Natural killer cell (primary cell): Measurements from ENCODE around the gene SRCIN1. TPM values are rescaled to one million over a fixed set of nuclear protein-coding genes. Genes with fewer than 3 reads are reported as not detected.
"Not testable (repeated sequence)": the region's sequence is repeated elsewhere in the genome, so short reads cannot be mapped to it uniquely, and the experiment has no call there.

Source experiments
- ATAC-seq, 3 donors: fragments of 150-1000 bp in 2 of 3; fragments of 200-7000 bp in 1 of 3; cut with Tn5 transposase; 1 replicate in 1 of 3; 2 replicates in 2 of 3; pipeline ENCODE4 v1.10.0; 2021; ENCODE audit warnings: mild to moderate bottlenecking in 2 of 3, moderate library complexity in 2 of 3
- DNase-seq, 2 donors: peaks; one replicate each; pipeline versions ENCODE4 v3.0.0 to v3.0.0-alpha.2; 2013 to 2021; ENCODE audit warnings: mixed read lengths in 1 of 2
- H3K27ac ChIP-seq: one replicate; pipeline ENCODE4 v1.5.1; 2013; ENCODE audit warnings: mild to moderate bottlenecking, low read length
- H3K27me3 ChIP-seq: one replicate; pipeline ENCODE4 v1.6.1; 2013; ENCODE audit warnings: low read length; ENCODE audit not compliant: control insufficient read depth, insufficient read depth
- H3K36me3 ChIP-seq: one replicate; pipeline ENCODE4 v1.6.1; 2013; ENCODE audit warnings: low read length; ENCODE audit not compliant: control insufficient read depth, insufficient read depth
- H3K4me1 ChIP-seq: one replicate; pipeline ENCODE4 v1.6.1; 2013; ENCODE audit warnings: low read length; ENCODE audit not compliant: control insufficient read depth, insufficient read depth
- H3K4me3 ChIP-seq: one replicate; pipeline ENCODE4 v1.5.1; 2013; ENCODE audit warnings: low read length
- H3K9me3 ChIP-seq: one replicate; pipeline ENCODE4 v1.6.1; 2013; ENCODE audit warnings: low read length; ENCODE audit not compliant: control insufficient read depth, insufficient read depth
- H3K27ac Mint-ChIP-seq, 2 donors: one replicate each; pipeline ENCODE4 v1.8.0; 2022; ENCODE audit warnings: mild to moderate bottlenecking in 2 of 2, mixed read lengths in 2 of 2, moderate library complexity in 1 of 2
- H3K27me3 Mint-ChIP-seq, 2 donors: one replicate each; pipeline ENCODE4 v1.8.0; 2022; ENCODE audit warnings: low read depth in 2 of 2, mixed read lengths in 2 of 2
- H3K36me3 Mint-ChIP-seq: one replicate; pipeline ENCODE4 v1.8.0; 2022; ENCODE audit warnings: mixed read lengths
- H3K4me1 Mint-ChIP-seq, 2 donors: one replicate each; pipeline ENCODE4 v1.8.0; 2022; ENCODE audit warnings: mixed read lengths in 2 of 2
- H3K4me3 Mint-ChIP-seq: one replicate; pipeline ENCODE4 v1.8.0; 2022; ENCODE audit warnings: mild to moderate bottlenecking, moderate library complexity, mixed read lengths
- H3K9me3 Mint-ChIP-seq, 2 donors: one replicate each; pipeline ENCODE4 v1.8.0; 2022; ENCODE audit warnings: mixed read lengths in 2 of 2
- WGBS: methylation state at CpG from one replicate; pipeline ENCODE4 v1.1.7; 2013; ENCODE audit warnings: missing lambda C conversion rate; ENCODE audit not compliant: insufficient coverage; 5-methylcytosine and 5-hydroxymethylcytosine counted together
- intact Hi-C: fragments of 100-400 bp; cut with micrococcal nuclease; formaldehyde crosslinking; loops from one replicate; pipeline ENCODE4 v1.14.2; 2022
- total RNA-seq, 4 donors: library from RNA; stranded (reverse); fragments of 120-200 nt in 1 of 4; gene quantifications; one replicate each; pipeline versions ENCODE4 v1.2.3 to v1.2.4, GENCODE V29; 2013 to 2022
- TF ChIP-seq, protein P1 (sequence below): fragments of 200-600 bp; IDR thresholded peaks from one replicate; pipeline ENCODE4 v1.8.0; 2022; ENCODE audit warnings: antibody characterized with exemption

SRCIN1 gene
- total RNA-seq, 3 donors from 2014 or later (not counting 1 experiment from before 2014, with no cell fraction given) = 0.28 to 0.50 TPM; not detected in 1

DNA sequence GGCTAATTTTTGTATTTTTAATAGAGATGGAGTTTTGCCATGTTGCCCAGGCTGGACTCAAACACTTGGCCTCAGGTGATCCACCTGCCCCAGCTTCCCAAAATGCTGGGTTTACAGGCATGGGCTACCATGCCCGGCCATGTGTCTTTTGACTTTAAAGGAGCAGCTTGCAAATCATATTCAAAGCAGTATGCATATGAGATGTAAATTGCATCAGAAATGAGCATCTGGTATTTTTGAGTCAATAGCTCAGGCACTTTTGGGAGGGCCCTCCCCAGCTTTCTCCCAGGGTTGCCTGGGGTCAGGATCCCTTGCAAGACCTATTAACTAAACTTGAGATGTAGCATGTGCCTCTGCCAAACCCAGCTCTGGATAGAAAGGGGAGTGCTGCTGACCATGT is 47.5 kb upstream of the SRCIN1 start:
- DNase-seq (no peak), ATAC-seq (no peak)
- Mint-ChIP-seq H3K27ac (no peak overlapping the region), H3K4me3 (no peak overlapping the region), H3K27me3 (peaks cover 18 to 23% of the 10 kb centered on the region in 2 donors), H3K36me3 (no peaks in the 10 kb centered on the region), H3K4me1 (peaks cover 0 to 7% of the 10 kb centered on the region in 2 donors), H3K9me3 (no peaks in the 10 kb centered on the region)
- Histone ChIP-seq H3K27ac (no peak overlapping the region), H3K9me3 (no peaks in the 10 kb centered on the region), H3K27me3 (peaks cover 3% of the 10 kb centered on the region), H3K4me3 (no peak overlapping the region), H3K4me1 (no peaks in the 10 kb centered on the region), H3K36me3 (no peaks in the 10 kb centered on the region)
- intact Hi-C loops = no loop called here
- TF ChIP-seq, protein P1, sequence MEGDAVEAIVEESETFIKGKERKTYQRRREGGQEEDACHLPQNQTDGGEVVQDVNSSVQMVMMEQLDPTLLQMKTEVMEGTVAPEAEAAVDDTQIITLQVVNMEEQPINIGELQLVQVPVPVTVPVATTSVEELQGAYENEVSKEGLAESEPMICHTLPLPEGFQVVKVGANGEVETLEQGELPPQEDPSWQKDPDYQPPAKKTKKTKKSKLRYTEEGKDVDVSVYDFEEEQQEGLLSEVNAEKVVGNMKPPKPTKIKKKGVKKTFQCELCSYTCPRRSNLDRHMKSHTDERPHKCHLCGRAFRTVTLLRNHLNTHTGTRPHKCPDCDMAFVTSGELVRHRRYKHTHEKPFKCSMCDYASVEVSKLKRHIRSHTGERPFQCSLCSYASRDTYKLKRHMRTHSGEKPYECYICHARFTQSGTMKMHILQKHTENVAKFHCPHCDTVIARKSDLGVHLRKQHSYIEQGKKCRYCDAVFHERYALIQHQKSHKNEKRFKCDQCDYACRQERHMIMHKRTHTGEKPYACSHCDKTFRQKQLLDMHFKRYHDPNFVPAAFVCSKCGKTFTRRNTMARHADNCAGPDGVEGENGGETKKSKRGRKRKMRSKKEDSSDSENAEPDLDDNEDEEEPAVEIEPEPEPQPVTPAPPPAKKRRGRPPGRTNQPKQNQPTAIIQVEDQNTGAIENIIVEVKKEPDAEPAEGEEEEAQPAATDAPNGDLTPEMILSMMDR = no peak
- 81% methylated on average over 1 of the region's 1 CpG for WGBS

DNA sequence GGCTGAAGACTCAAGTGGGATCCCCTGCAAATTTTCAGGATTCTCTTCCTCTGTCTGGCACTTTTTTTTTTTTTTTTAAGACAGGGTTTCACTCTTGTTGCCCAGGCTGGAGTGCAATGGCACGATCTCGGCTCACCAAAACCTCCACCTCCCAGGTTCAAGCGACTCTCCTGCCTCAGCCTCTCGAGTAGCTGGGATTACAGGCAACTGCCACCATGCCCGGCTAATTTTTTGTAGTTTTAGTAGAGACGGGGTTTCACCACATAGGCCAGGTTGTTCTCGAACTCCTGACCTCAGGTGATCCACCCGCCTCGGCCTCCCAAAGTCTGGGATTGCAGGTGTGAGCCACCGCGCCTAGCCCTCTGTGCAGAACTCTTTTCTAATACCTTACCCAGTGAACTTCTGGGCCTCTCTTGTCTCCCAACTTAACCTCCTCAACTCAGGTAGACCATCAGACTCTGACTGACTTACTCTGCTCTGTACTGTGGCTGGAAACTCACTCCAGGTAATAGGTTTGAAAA is 45.0 kb upstream of the SRCIN1 start:
- WGBS = 78% methylated on average over 10 of the region's 11 CpGs

DNA sequence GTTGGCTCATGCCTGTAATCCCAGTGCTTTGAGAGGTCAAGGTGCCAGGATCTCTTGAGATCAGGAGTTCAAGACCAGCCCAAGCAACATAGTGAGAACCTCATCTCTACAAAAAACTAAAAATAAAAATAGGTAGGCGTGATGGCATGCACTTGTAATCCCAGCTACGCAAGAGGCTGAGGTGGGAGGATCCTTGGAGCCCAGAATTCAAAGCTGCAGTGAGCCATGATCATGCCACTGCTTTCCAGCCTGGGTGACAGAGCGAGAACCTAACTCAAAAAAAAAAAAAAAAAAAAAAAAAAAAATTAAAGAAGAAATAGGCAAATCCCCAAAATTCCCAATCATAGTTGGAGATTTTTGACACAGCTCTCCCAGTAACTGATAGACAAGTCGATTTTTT is 32.2 kb upstream of the SRCIN1 start:
- TF ChIP-seq, protein P1 = no peak
- intact Hi-C loops = no loop called here
- Histone ChIP-seq H3K4me1 (no peaks in the 10 kb centered on the region), H3K27me3 (peaks cover 2% of the 10 kb centered on the region), H3K27ac (no peak overlapping the region), H3K4me3 (no peak overlapping the region), H3K36me3 (no peaks in the 10 kb centered on the region), H3K9me3 (no peaks in the 10 kb centered on the region)
- H3K9me3 Mint-ChIP-seq = no peaks in the 10 kb centered on the region
- H3K27me3 Mint-ChIP-seq = peaks cover 12 to 16% of the 10 kb centered on the region in 2 donors
- H3K27ac Mint-ChIP-seq = no peak overlapping the region
- H3K36me3 Mint-ChIP-seq = no peaks in the 10 kb centered on the region
- ATAC-seq = no peak
- no peaks in the 10 kb centered on the region for H3K4me1 Mint-ChIP-seq
- DNase-seq = no peak
- no peak overlapping the region for H3K4me3 Mint-ChIP-seq
- 94% methylated on average over 2 of the region's 4 CpGs for WGBS

More for the DNA sequence above, 45.0 kb upstream of the SRCIN1 start:
- H3K4me1 Mint-ChIP-seq, H3K9me3 Mint-ChIP-seq, H3K27ac ChIP-seq, H3K27me3 ChIP-seq, H3K27ac Mint-ChIP-seq, H3K36me3 ChIP-seq, H3K9me3 ChIP-seq, H3K4me3 Mint-ChIP-seq, DNase-seq, ATAC-seq, H3K4me1 ChIP-seq, intact Hi-C loops, H3K36me3 Mint-ChIP-seq, H3K4me3 ChIP-seq: not testable (repeated sequence)
- peaks cover 15 to 18% of the 10 kb centered on the region in 2 donors for H3K27me3 Mint-ChIP-seq

DNA sequence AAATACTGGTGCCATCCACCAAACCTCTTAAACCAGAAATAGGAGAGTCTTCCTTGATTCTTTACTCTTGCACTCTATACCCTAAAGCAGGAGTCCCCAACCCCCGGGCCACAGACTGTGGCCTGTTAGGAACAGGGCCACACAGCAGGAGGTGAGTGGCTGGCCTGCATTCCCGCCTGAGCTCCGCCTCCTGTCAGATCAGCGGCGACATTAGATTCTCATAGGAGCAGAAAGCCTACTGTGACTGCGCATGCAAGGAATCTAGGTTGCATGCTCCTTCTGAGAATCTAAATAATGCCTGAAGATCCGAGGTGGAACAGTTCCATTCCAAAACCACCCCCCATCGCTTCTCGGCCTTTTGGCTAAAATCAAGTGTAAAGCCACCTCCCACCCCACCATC is 30.3 kb upstream of the SRCIN1 start:
- H3K27me3 Mint-ChIP-seq = peaks cover 12 to 16% of the 10 kb centered on the region in 2 donors
- H3K4me1 ChIP-seq = no peaks in the 10 kb centered on the region
- H3K9me3 ChIP-seq = no peaks in the 10 kb centered on the region
- H3K27me3 ChIP-seq = peaks cover 2% of the 10 kb centered on the region
- TF ChIP-seq, protein P1 = no peak
- H3K4me1 Mint-ChIP-seq = no peaks in the 10 kb centered on the region
- ATAC-seq = no peak
- H3K27ac Mint-ChIP-seq = no peak overlapping the region
- intact Hi-C loops = no loop called here
- no peak overlapping the region for H3K27ac ChIP-seq
- H3K36me3 ChIP-seq = no peaks in the 10 kb centered on the region
- WGBS = 82% methylated on average over 9 of the region's 9 CpGs
- no peaks in the 10 kb centered on the region for H3K36me3 Mint-ChIP-seq
- no peak overlapping the region for H3K4me3 ChIP-seq
- H3K4me3 Mint-ChIP-seq = no peak overlapping the region
- DNase-seq = no peak
- no peaks in the 10 kb centered on the region for H3K9me3 Mint-ChIP-seq
